Liver (tissue), 9 donors: ENCODE measurements around the gene SLC28A3. TPM values are rescaled to one million over a fixed set of nuclear protein-coding genes. Genes with fewer than 3 reads are reported as not detected.

Experiments used
- DNase-seq: peaks from one replicate; pipeline ENCODE4 v3.0.0-alpha.2; 2017; ENCODE audit warnings: low spot score
- H3K27ac ChIP-seq, 2 donors: one replicate each; pipeline ENCODE4 v1.7.0; 2013; ENCODE audit warnings: inconsistent platforms in 2 of 2, low read length in 2 of 2, control low read depth in 1 of 2, low read depth in 1 of 2, mild to moderate bottlenecking in 1 of 2
- H3K27me3 ChIP-seq, 4 donors: one replicate each; pipeline versions ENCODE4 v1.6.1 to v1.7.0; 2013; ENCODE audit warnings: low read length in 3 of 4, inconsistent platforms in 1 of 4, mild to moderate bottlenecking in 1 of 4, moderate library complexity in 1 of 4; ENCODE audit not compliant: control insufficient read depth in 4 of 4, insufficient read depth in 4 of 4
- H3K36me3 ChIP-seq, 4 donors: one replicate each; pipeline versions ENCODE4 v1.6.1 to v1.7.0; 2013; ENCODE audit warnings: low read length in 3 of 4, mild to moderate bottlenecking in 3 of 4, low read depth in 1 of 4, moderate library complexity in 1 of 4; ENCODE audit not compliant: control insufficient read depth in 4 of 4, insufficient read depth in 3 of 4
- H3K4me1 ChIP-seq, 4 donors: one replicate each; pipeline versions ENCODE4 v1.6.1 to v1.7.0; 2013; ENCODE audit warnings: low read length in 3 of 4, mild to moderate bottlenecking in 3 of 4, moderate library complexity in 1 of 4; ENCODE audit not compliant: control insufficient read depth in 4 of 4, insufficient read depth in 4 of 4
- H3K4me3 ChIP-seq, 3 donors: one replicate each; pipeline versions ENCODE4 v1.6.1 to v1.7.0; 2013; ENCODE audit warnings: low read length in 3 of 3, control low read depth in 1 of 3, low read depth in 1 of 3, mild to moderate bottlenecking in 1 of 3
- H3K9ac ChIP-seq, 2 donors: one replicate each; pipeline ENCODE4 v1.7.0; 2013; ENCODE audit warnings: low read length in 2 of 2, mild to moderate bottlenecking in 2 of 2, moderate library complexity in 2 of 2, control low read depth in 1 of 2, low read depth in 1 of 2
- H3K9me3 ChIP-seq, 4 donors: one replicate each; pipeline versions ENCODE4 v1.6.1 to v1.7.0; 2013; ENCODE audit warnings: low read length in 3 of 4; ENCODE audit not compliant: control insufficient read depth in 4 of 4
- ATF3 ChIP-seq: IDR thresholded peaks from 2 replicates; pipeline ENCODE4 v1.6.1; 2016; ENCODE audit warnings: antibody characterized with exemption
- CTCF ChIP-seq: fragments of 150-350 bp; IDR thresholded peaks from 2 replicates; pipeline ENCODE4 v1.5.1; 2017; ENCODE audit warnings: improper control_type of control experiment, low read depth, low read length; ENCODE audit not compliant: missing input control
- EGR1 ChIP-seq, 2 donors: IDR thresholded peaks; 2 replicates each; pipeline ENCODE4 v1.6.1; 2016 to 2018; ENCODE audit warnings: antibody characterized with exemption in 2 of 2, low read depth in 2 of 2
- FOXA1 ChIP-seq: IDR thresholded peaks from 2 replicates; pipeline ENCODE4 v1.6.1; 2016; ENCODE audit warnings: antibody characterized with exemption
- FOXA2 ChIP-seq: IDR thresholded peaks from 2 replicates; pipeline ENCODE4 v1.6.1; 2016; ENCODE audit warnings: antibody characterized with exemption
- GABPA ChIP-seq, 2 donors: IDR thresholded peaks in 1 of 2; conservative IDR thresholded peaks in 1 of 2; 2 replicates each; pipeline ENCODE4 v1.6.1; 2016; ENCODE audit warnings: antibody characterized with exemption in 2 of 2, mild to moderate bottlenecking in 1 of 2, moderate library complexity in 1 of 2
- HNF4A ChIP-seq, 2 donors: conservative IDR thresholded peaks; 2 replicates each; pipeline ENCODE4 v1.6.1; 2016; ENCODE audit warnings: antibody characterized with exemption in 2 of 2, mild to moderate bottlenecking in 2 of 2
- HNF4G ChIP-seq: IDR thresholded peaks from 2 replicates; pipeline ENCODE4 v1.6.1; 2016; ENCODE audit warnings: antibody characterized with exemption
- JUND ChIP-seq, 2 donors: IDR thresholded peaks; 2 replicates each; pipeline ENCODE4 v1.6.1; 2016; ENCODE audit warnings: antibody characterized with exemption in 2 of 2
- NR2F2 ChIP-seq: IDR thresholded peaks from 2 replicates; pipeline ENCODE4 v1.6.1; 2016; ENCODE audit warnings: antibody characterized with exemption
- RAD21 ChIP-seq, 2 donors: IDR thresholded peaks; 2 replicates each; pipeline ENCODE4 v1.6.1; 2016; ENCODE audit warnings: antibody characterized with exemption in 2 of 2, mild to moderate bottlenecking in 2 of 2
- REST ChIP-seq: IDR thresholded peaks from 2 replicates; pipeline ENCODE4 v1.6.1; 2016; ENCODE audit warnings: antibody characterized with exemption, mild to moderate bottlenecking
- RXRA ChIP-seq, 2 donors: IDR thresholded peaks; 2 replicates each; pipeline ENCODE4 v1.6.1; 2017 to 2018; ENCODE audit warnings: antibody characterized with exemption in 2 of 2, mild to moderate bottlenecking in 1 of 2
- SP1 ChIP-seq: IDR thresholded peaks from 2 replicates; pipeline ENCODE4 v1.6.1; 2018; ENCODE audit warnings: antibody characterized with exemption, mild to moderate bottlenecking
- TAF1 ChIP-seq: conservative IDR thresholded peaks from 2 replicates; pipeline ENCODE4 v1.6.1; 2016; ENCODE audit warnings: antibody characterized with exemption, mild to moderate bottlenecking
- YY1 ChIP-seq: IDR thresholded peaks from 2 replicates; pipeline ENCODE4 v1.6.1; 2016; ENCODE audit warnings: antibody characterized with exemption, mild to moderate bottlenecking
- WGBS: extraction: QIAGEN DNeasy Blood & Tissue Kit; methylation state at CpG from one replicate; pipeline ENCODE4 v1.1.7; 2013; 5-methylcytosine and 5-hydroxymethylcytosine counted together
- polyA plus RNA-seq, 2 donors: library from polyadenylated mRNA; stranded (reverse) in 1 of 2; unstranded in 1 of 2; fragments of 200-250 nt in 1 of 2; fragments of >200 nt in 1 of 2; fragmentation: Nextera tagmentation in 1 of 2; extraction: Ambion mirVana in 1 of 2; gene quantifications; one replicate each; pipeline versions ENCODE4 v1.2.1 to v1.2.3, GENCODE V29; 2013 to 2015
- total RNA-seq, 2 donors: library from RNA; depleted of rRNA; stranded (reverse); fragments of >200 nt; gene quantifications; one replicate each; pipeline ENCODE4 v1.2.3, GENCODE V29; 2014
- TF ChIP-seq, protein P1 (sequence below): IDR thresholded peaks from 2 replicates; pipeline ENCODE4 v1.6.1; 2016; ENCODE audit warnings: antibody characterized with exemption
- TF ChIP-seq, protein P2 (sequence below): IDR thresholded peaks from 2 replicates; pipeline ENCODE4 v1.6.1; 2016; ENCODE audit warnings: antibody characterized with exemption
- donor health status: healthy.
- donor health status: healthy.
- donor health status: healthy.
- donor health status: healthy.
- donor health status: healthy.

SLC28A3 gene
- total and polyA plus RNA-seq, 4 donors = 0.07 to 1.3 (median 0.28) TPM

DNA sequence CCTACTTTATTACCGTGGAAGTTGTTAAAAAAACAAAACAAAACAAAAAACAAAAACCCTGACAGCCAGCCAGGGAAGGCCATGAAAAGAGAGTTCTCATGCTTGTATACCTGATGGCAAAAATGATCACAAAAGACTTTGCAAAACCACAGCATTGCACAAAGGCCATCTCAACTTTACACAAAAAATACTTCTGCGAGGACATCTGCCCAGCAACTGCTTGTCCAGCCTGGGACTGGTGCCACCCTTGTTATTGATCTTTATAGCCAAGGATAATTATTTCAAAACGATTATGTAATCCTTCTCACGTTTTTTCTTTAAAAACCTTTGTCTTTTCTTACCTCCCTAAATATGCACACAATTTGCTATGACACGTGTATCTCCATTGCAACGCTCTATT, 42.2 kb upstream of the SLC28A3 start:
- H3K4me1 ChIP-seq = peaks cover 0 to 3% (median 1%) of the 10 kb centered on the region in 4 donors
- H3K27me3 ChIP-seq = no peaks in the 10 kb centered on the region
- WGBS = 52% methylated on average over 6 of the region's 6 CpGs
- H3K27ac ChIP-seq = no peak overlapping the region
- no peak overlapping the region for H3K4me3 ChIP-seq
- TF ChIP-seq GABPA (IDR thresholded peaks at IDR 0.05 in 1 of 2, conservative IDR thresholded peaks at IDR 0.05 in 1 of 2) (no peak), JUND (IDR thresholded peaks at IDR 0.05) (no peak), FOXA1 (no peak), NR2F2 (no peak), HNF4G (no peak), RXRA (IDR thresholded peaks at IDR 0.05) (no peak), SP1 (no peak), ATF3 (no peak), HNF4A (conservative IDR thresholded peaks at IDR 0.05) (no peak), FOXA2 (no peak)
- TF ChIP-seq, protein P1, sequence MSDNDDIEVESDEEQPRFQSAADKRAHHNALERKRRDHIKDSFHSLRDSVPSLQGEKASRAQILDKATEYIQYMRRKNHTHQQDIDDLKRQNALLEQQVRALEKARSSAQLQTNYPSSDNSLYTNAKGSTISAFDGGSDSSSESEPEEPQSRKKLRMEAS = no peak
- H3K36me3 ChIP-seq = no peaks in the 10 kb centered on the region
- no peak for DNase-seq
- no peak overlapping the region for H3K9ac ChIP-seq
- H3K9me3 ChIP-seq = no peaks in the 10 kb centered on the region

DNA sequence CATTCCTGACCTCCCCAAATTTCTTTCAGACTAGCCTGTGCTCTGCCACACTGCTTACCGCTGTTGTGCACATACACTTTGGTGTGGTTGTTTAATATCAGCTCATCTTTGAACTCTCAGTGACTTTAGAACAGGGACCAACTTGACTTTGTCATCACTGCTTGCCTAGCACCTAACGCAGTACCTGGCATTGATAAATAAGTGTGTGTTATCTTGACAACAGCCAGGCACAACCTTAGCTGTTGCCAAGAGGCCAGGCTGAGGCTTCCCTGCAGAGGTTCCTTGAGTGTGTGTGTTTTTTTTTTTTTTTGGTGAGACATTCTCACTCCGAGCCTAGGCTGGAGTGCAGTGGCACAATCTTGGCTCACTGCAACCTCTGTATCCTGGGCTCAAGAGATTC, 41.0 kb upstream of the SLC28A3 start:
- no peak overlapping the region for H3K4me3 ChIP-seq
- WGBS = 88% methylated on average over 3 of the region's 3 CpGs
- H3K27ac ChIP-seq = no peak overlapping the region
- no peak for DNase-seq
- H3K4me1 ChIP-seq = peaks cover 0 to 3% (median 1%) of the 10 kb centered on the region in 4 donors
- H3K27me3 ChIP-seq = no peaks in the 10 kb centered on the region
- no peak for TF ChIP-seq ATF3
- no peak for TF ChIP-seq TAF1
- TF ChIP-seq YY1 = no peak
- no peak for TF ChIP-seq JUND (IDR thresholded peaks at IDR 0.05)
- no peak for TF ChIP-seq GABPA (IDR thresholded peaks at IDR 0.05 in 1 of 2, conservative IDR thresholded peaks at IDR 0.05 in 1 of 2)
- no peak for TF ChIP-seq CTCF
- TF ChIP-seq NR2F2 = no peak
- TF ChIP-seq EGR1 (IDR thresholded peaks at IDR 0.05; ENCODE audit: low read depth in 2 of 2) = no peak
- TF ChIP-seq RXRA (IDR thresholded peaks at IDR 0.05) = no peak
- no peak for TF ChIP-seq FOXA2
- TF ChIP-seq, protein P1 = no peak
- TF ChIP-seq, protein P2, sequence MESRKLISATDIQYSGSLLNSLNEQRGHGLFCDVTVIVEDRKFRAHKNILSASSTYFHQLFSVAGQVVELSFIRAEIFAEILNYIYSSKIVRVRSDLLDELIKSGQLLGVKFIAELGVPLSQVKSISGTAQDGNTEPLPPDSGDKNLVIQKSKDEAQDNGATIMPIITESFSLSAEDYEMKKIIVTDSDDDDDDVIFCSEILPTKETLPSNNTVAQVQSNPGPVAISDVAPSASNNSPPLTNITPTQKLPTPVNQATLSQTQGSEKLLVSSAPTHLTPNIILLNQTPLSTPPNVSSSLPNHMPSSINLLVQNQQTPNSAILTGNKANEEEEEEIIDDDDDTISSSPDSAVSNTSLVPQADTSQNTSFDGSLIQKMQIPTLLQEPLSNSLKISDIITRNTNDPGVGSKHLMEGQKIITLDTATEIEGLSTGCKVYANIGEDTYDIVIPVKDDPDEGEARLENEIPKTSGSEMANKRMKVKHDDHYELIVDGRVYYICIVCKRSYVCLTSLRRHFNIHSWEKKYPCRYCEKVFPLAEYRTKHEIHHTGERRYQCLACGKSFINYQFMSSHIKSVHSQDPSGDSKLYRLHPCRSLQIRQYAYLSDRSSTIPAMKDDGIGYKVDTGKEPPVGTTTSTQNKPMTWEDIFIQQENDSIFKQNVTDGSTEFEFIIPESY = no peak
- no peak for TF ChIP-seq RAD21 (IDR thresholded peaks at IDR 0.05)
- TF ChIP-seq REST = no peak
- no peak for TF ChIP-seq SP1
- no peaks in the 10 kb centered on the region for H3K36me3 ChIP-seq
- H3K9me3 ChIP-seq = no peaks in the 10 kb centered on the region
- no peak overlapping the region for H3K9ac ChIP-seq
